GM12892 (cell line): ENCODE results near the gene FBXL5.

Source experiments
- POLR2A ChIP-seq: IDR thresholded peaks from 2 replicates; pipeline ENCODE4 v1.6.1; 2011; ENCODE audit warnings: low read depth, low read length, control low read depth
- POLR2AphosphoS5 ChIP-seq: IDR thresholded peaks from 2 replicates; pipeline ENCODE4 v1.6.1; 2011; ENCODE audit warnings: low read depth, low read length, control low read depth

DNA sequence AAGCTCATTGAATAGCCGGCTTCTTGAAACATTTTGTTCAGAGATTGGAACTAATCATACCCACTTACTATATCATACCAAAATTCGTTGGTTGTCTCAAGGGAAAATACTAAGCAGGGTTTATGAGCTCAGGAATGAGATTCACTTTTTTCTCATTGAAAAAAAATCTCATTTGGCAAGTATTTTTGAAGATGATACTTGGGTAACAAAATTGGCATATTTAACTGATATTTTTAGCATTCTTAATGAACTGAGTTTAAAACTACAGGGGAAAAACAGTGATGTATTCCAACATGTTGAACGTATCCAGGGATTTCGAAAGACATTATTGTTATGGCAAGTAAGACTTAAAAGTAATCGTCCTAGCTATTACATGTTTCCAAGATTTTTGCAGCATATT, 32.9 kb upstream of the FBXL5 start:
- TF ChIP-seq POLR2AphosphoS5 = no peak
- TF ChIP-seq POLR2A = no peak
